HG02798 (cell line): ENCODE measurements around the gene PHB1.
"Not testable (repeated sequence)": the region's sequence is repeated elsewhere in the genome, so short reads cannot be mapped to it uniquely, and the experiment has no call there.

Experiments used
- ATAC-seq: cut with Tn5 transposase; IDR thresholded peaks from one replicate; pipeline ENCODE4 v1.9.1; 2021; ENCODE audit warnings: mild to moderate bottlenecking; ENCODE audit not compliant: unreplicated experiment, poor library complexity

PHB1 gene

DNA sequence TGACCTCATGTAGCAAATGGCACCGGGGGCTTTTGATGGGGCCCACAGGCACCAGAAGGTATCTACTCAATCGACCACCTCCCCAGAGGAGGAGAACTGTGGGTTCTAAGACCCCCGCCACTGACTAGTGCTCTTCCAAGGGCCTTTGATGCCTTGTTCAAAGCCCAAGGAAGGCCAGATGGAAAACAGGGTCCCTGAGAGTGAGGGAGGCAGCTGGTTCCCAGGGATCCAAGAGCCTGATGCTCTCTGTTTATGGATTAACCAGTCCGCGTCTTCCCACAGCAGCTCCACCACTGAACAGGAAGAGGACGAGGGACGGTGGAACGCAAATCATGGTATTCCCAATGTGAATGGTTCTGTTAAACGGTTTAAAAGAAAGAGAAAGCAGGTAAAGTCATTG, 7.6 kb downstream of the PHB1 start:
- no peak for ATAC-seq

DNA sequence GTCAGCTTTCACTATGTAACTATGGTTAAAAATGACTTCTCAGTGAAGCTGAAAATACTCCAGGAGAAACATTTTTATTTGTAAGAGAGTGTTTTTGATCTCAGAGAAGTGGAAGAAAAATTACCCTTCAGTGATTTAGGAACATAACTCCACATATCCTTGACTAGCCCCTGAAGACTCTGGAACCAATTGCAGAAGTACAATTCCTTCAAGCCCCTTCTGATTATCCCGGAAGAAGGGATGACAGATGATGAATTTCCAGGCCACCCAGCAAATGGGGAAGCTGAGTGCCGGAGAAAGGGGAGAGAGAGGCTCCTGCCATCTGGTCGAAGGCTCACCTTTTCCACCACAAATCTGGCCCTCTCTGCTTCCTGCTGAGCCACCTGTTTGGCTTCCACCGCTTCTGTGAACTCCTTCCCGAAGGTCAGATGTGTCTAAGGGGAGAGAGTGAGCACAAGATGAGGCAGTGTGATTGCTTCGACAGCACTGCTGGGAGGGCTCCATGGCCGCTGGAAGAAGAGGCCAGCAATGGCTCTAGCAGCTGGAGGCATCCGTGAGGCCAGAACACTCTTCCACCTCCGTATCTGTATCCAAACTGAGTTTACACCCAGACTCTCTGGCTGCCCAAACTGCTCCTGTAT, 8.1 kb downstream of the PHB1 start:
- ATAC-seq = no peak

DNA sequence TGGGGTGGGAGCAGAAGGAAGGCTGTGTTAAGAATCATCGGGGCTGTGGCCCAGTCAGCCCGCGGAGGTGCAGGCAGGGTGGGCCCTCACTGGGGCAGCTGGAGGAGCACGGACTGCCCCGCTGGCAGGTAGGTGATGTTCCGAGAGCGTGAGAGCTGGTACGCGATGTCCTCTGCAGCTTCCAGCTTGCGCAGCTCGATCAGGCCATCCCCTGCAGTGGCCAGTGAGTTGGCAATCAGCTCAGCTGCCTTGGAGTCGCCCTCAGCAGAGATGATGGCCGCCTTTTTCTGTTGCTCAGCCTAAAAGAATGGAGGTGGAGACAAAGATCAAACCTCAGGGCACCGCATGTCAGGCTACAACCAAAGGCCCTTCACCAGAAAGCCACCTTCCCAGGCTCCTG, 9.8 kb downstream of the PHB1 start:
- ATAC-seq = no peak

DNA sequence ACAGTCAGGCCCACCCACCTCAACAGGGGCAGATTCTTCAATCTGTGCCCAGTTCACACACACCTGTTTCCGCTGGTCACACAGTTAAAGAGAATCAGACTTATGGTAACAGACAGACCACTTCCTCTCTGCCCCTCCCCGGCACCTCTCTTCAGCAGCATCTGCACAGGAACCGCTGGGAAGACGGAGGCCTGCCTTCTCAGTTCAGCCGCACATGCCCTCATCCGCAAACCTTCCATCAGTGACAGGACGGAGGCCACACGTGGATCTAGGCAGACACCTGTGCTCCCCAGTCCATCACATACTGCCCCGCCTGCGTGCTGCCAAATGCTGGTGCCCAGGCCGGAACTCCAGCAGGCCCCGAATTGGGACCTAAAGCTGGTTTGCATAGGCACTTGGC, 10.3 kb downstream of the PHB1 start:
- no peak for ATAC-seq

DNA sequence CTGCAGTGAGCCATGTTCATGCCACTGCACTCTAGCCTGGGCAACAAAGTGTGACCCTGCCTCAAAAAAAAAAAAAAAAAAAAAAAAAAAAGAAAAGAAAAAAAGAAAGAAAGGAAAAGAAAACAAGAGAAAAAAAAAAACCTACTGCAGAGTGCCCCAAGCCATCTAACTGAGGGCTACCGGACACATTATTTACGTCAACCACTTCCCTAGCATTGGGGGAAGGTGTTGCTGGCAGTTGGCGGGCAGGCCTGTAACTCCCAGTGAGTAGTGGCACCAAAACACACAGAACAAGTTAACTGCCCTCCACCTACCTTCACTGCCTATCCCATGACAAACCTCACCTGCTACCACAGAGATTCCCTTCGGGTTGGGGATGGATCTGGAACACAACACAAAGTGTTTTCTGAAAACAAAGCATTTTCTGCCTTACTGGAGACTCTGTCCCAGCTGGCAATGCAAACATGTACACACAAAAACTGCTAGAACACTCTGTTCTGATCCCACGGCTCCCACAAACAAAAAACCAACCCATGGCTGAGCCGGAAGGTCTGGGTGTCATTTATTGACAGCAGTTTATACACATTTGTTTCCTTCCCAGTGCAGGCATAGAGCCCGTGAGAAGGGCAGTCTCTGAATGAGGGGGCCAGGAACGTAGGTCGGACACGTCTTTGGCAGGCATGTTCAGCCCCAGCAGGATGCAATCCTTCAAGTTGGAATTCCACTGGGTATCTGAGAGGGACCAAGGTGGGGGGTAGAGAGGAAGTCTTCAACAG, 11.0 kb downstream of the PHB1 start:
- no peak for ATAC-seq

DNA sequence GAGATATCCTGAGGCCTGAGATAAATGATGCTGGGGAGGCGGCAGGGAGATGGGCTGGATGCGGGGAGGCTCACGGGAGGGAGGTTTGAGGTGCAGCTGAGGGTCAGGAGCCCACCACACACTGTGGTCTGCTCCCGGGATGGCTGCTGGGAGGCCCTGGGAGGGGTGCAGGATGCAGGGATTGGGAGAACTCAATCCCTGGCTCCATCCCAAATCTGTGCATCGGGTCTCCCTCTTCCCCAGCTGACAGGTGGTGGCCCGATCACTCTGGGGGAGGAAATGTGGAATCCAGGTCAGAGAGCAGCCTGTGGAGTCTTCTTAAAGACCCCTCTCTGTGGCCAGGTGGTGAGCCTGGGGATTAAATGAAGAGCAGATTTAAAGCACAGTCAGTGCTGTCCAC, 12.0 kb downstream of the PHB1 start:
- no peak for ATAC-seq

DNA sequence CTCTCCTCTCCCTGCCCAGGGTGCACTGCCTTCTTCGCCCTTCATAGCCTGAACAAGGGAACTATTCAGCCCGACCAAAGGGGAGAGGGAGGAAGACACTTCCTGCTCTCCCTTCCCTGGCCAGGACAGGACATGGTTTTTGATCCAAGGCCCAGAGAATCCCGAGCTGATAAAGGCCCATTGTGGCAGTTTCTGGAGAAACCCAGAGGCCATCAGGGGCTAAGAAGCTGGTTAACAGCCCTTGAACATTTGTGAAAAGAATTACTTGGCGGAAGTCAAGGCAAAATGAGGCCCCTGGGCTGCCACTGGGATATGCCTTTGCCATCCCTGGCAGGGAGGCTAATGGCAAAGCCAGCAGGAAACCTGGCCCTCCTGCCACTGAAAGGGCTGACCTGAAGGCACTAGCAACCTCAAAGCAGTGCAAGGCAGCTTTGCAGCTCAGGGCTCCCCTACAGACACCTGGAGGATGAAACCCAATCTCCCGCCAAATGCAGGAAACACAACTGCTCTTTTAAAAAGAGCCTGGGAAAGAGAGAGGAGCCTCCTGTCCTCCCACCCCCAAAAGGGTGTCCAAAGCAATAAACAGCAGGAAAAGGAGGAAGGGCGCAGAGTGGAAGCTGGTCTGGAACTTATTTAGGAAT, 12.6 kb downstream of the PHB1 start:
- no peak for ATAC-seq

DNA sequence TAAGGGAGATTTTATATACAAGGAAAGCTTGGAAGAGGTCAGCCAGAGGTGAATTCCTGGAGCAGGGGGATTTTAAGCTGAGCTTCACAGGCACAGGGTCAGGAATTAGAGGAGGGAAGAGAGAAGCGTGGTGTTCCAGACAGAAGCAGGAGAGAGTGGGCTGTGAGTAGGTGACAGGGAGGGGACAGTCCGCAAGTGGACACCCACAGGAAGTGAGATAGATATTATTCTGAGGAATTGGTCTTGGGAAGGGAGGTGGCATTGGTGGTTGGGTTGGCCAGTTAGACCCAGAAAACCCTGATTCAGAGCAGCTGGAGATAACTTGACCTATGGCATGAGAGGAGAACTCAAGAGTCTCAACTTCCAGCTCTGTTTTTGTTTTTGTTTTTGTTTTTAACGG, 14.7 kb downstream of the PHB1 start:
- no peak for ATAC-seq

DNA sequence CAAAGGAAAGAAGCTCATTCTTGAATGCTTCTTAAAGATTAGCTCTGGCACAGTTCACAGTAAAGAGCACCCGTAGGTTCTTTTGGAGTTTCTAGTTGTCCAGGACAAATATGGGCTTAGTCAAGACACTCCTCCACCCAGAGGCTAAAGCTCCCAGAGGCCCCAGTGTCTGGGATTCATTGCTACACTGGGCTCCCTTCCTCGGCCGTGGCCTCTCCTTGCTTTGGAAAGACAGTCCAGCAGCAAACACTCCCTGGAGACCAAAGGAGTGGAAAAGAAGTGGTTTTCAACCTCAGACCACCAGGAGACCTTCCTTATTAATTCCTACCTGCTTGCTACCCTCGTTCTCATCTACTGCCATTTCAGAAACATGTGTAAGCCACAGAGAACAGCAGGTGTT, 17.1 kb downstream of the PHB1 start:
- ATAC-seq = no peak

DNA sequence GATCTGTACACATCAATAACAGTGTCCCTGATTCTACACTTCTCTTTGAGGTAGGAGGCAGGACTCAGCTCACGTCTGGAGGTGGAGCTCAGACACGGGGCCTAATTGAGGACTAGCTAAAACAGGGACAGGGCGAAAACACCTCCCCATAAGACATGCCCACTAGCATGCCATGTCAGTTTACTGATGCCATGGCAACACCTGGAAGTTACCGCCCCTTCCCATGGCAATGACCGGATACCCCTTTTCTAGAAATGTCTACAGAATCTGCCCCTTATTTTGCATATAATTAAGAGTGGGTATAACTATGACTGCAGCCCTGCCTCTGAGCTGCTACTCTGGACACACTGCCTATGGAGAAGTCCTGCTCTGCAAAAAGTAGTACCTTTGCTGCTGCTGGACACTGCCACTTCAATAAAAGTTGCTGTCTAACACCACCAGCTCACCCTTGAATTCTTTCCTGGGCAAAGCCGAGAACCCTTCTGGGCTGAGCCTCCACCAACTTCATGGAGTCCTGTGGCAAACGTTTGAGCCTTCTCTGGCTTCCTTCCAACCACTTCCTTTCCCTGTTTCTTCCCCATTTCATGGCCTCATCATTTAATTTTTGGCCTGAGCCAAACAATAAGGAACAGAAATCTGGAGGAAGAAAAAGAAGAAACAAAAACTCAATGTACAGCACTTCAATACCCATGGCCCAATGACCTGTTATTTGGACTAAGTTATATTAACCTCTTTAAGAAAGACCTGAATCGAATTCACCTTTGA, 21.0 kb downstream of the PHB1 start:
- no peak for ATAC-seq

DNA sequence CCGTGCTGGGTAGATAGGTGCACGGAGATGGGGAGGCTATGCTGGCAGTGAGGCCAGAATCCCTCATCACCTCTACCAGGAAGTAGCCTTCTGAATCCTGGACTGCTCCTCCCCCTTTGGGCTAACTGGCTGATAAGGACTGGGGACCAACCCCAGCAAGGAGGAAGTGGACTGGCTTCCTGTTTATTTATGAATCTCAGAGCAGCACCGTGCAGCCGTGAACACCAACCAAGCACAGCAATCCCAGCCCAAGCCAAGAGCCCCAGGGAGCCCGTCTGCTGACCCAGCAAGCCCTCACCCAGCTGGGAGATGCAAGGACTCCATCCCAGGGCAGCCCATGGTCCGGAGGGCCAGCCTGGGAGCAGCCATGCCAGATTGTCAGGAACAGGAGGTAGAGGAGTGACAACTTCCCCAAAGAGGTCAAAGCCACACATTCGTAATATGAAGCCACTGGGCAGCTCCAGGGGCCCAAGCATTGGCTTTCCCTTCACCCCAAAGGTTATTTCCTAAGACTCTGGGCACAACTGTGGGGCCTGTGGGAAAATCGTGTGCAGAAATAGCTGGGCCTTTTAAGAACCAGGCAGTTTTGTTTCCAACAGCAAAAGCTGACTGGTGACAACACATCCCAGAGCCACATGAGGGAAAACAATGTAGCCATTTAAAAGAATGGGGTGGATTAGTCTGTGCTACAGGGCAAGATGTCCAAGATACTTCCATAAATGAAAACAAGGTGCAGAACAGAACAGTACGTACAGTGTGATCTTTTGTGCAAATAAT, 23.9 kb downstream of the PHB1 start:
- ATAC-seq = no peak

DNA sequence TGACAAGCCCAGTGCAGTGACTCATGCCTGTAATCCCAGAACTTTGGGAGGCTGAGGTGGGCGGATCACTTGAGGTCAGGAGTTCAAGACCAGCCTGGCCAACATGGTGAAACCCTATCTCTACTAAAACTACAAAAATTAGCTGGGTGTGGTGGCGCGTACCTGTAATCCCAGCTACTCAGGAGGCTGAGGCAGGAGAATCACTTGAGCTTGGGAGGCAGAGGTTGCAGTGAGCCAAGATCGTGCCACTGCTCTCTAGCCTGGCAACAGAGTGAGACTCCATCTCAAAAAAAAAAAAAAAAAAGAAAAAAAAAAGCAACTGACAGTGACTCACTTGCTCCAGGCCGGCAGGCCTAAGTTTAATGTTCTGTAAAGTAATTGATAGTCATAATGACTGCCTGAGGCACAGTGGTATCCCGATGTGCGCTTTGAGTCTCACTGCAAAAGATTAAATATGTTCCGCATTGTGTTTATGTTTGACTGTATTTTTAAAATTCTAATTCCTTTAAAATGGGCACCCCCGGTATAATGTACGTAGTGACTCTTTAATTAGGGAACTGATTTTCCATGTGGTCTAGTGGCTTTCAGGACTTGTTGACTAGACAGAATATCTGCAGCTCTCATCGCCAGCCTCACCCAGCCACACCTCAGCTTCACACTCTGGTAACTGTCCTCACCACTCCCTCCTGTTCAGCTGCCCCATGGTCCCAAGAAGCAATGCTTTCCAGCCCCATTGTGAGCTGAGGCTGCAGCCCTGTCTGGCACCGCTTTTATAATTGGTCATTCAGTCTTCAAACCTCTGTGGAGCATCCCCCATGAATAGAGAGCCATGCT, 25.0 kb downstream of the PHB1 start:
- ATAC-seq = not testable (repeated sequence)

DNA sequence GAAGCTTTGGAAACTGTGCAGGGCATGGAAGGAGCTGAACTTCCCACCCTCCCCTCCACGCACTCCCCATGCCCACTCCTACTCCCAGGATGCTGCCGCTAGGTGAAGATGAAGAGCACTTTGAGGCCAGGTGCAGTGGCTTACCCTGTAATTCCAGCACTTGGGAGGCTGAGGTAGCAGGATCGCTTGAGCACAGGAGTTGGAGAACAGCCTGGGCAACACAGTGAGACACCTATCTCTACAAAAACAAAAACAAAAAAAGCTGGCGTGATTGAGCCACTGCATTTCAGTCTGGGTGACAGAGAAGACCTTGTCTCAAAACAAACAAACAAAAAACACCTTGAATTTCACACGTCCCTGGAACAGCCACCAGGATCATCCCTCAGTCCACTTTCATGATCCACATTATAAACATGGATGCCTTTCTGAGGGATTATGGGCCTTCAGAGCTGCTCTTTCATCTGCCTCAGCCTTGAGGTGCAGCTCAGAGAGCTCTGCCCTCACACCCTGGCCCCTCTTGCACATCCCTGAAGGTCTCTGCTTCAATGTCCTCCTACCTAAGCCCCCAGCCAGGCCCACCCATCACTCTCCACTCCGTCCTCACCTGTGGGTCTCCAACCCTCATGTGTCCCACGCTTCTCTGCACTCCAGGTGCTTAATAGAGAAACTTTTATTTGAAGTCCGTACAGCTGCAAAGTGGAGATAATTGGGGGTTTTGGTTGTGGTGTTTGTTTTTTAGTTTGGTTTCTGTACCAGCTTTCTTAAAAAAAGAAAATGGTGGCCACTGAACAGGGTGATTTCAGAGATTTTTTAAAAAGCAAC, 25.8 kb downstream of the PHB1 start:
- ATAC-seq = no peak

DNA sequence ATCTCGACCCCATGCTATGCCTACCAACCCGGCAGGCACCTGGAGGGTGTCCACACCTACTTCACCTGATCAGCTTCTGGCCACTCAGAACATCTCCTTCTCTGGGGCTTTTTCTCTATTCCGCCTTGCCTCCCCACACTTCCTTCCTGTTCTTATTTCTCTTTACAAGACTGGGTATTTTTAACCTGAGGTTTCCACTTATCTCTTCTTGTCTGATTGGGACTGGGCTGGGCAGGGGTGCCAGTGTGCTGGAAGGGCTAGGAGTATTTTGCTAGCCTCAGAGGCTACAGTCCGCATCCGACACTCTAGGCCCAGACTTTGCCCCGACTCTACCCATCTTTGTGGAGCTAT, 26.4 kb downstream of the PHB1 start:
- no peak for ATAC-seq

DNA sequence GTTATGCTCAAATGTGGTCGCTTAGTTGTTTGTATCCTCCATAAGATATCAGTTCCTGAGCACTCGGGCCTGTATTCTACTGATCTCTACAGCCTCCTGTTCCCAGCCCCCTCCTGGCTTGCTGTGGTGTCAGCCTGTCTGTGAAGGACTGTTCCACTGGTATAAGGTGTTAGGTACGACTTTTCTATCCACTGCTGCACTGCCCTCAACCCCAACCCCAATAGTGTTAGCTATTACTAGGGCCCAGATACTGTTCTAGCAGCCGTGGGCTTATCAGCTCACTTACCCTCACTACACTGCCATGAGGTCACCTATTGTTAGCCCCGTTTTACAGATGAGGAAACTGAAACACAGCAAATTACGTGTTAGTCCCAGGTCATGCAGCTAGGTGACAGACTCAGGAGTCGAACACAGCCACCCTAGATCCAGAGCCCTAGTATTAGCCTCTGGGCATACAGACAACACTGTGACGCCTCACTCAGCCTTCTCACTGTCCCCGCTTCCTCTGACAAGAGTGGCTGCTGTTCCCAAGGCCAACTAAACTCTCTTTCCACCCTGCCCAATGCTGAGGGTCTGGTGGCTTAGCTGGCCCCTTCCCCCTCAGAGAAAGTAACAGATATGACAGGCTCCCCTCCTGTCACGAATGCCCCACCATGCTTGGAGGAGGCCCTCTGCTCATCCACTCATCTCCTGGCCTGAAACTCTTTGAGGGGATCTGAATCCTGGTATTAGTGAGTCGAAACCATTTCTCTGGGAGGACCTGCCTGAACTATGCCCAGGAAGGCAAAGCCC, 27.0 kb downstream of the PHB1 start:
- ATAC-seq = no peak

DNA sequence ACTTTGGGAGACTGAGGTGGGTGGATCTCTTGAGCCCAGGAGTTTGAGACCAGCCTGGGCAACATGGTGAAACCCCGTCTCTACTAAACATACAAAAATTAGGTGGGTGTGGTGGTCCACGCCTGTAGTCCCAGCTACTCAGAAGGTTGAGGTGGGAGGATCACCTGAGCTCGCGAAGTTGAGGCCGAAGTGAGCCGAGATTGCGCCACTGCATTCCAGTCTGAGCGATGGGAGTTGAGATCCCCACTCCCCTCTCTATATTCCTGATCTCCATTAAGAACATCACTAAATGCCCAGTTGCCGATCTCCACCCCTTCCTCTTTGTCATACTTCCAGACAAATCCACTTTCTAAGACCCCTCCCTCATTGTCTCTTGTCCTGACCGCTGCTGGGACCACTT, 28.3 kb downstream of the PHB1 start:
- no peak for ATAC-seq

DNA sequence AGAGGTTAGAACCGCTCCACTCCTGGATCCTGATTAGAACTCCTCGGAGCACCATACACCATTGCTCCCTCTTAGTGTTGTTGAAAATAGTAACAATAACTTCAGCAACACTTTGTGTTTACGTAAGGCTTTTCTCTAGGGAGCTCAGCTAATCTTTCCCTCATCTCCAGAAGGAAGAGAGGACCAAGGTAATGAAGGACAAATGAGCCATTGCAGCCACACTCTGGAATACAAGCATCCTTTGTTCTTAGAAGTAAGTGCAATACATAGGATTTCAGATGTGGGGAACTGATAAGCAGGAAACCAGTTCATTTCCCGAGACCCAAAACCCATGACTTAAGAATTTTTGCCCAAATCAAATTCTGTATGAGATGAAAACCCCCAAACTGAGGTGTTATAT, 29.7 kb downstream of the PHB1 start:
- ATAC-seq = no peak

DNA sequence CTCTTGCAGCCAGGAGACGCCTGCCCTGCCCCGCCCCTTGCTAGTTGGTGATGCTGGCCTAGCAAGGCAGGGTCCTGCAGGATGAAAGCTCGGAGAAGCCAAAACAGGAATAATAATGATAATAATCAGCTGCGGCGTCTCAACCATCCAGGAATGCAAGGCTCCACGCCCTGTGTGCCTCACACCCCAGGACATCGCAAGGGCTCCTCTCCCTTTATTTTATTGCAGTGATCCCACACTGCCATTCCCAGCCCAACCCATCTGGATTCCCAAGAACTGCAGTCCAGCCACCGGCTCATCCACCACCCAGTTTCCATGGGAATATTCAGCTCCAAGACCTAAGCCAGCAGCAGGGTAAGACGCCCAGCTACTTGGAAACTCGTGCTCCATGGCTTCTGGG, 31.6 kb downstream of the PHB1 start:
- no peak for ATAC-seq
